Measurements from ENCODE around the gene OVOL3.
"Not testable (repeated sequence)": the region's sequence is repeated elsewhere in the genome, so short reads cannot be mapped to it uniquely, and the experiment has no call there.

OVOL3 gene

DNA sequence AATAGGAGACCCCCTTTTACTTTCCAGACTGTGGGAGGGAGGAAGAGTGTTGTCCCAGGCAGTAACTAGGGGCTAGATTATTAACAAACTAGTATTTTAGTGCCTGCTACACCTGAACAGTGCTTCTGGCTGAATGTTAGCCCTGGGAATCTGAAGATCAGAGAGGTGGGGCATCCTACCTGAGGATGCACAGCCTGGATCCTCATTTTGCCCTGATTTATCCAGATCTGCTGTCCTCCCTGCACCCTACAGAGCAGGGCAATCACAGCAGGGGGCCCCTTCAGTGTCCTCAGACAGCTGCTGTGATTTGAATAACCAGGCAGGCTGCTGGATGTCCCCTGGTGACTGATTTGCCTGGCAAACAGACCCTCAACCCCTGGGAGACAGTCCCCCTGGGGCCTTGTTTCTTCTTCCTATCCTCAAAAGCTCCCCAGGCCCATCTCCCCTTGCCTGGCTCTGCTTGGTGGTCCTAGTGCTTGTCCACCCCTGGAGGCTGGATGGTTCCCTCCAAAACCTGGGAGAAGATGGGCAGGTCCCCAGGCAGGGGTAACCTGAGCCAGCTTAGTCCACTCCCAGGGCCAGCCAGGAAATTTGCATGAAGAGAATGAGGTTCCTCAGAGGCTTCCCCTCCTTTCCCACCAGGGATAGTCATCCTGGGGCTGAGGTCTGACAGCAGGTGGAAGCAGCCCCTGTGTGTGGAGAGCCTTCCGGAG is at the start of gene OVOL3:
TSS of gene OVOL3 (plus strand) at position 657 of the 713 bp plus-strand sequence. CDS start 60 bp downstream, outside the sequence.
- no peak for DNase-seq (ENCODE audit: low read depth in 2 of 2)

DNA sequence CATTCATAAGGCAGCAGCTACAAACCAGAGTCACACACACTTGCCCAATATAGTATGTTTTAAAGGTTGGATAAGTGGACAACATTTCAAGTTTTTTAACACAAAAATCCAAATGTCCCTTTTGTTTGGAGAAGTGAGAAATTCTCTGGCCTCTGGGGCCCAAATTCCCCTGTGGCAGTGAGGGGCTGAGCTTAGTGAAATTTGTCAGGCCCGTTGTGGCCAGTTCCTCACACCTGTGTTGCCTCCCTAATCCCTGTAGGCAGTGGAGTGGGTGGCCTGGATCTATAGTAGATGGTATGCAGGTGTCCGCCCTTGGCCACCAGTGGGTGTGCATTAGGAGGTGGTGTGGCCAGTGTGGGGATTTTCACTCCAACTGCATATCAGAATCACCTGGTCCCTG is 49.6 kb upstream of the OVOL3 start:
- DNase-seq (ENCODE audit: low read depth in 2 of 2), result no peak

DNA sequence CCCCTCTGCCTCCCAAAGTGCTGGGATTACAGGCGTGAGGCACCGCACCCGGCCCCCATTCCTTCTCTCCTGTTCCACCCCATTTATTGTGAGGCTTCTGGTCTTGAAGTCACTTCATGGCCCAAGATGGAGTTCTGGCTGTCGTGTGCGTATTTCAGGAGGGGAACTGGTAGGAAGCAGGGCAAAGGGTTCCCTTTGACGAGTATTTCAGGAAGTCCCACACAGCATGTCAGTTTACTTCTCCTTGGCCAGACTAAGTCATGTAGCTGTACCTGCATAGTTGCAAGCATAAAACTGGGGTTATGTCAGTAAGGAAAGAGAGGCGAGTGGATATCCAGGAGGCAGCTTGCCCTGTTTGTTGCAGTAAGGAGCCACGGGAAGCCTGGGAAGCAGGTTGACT is 46.1 kb upstream of the OVOL3 start:
- no peak for DNase-seq (ENCODE audit: low read depth in 2 of 2)

DNA sequence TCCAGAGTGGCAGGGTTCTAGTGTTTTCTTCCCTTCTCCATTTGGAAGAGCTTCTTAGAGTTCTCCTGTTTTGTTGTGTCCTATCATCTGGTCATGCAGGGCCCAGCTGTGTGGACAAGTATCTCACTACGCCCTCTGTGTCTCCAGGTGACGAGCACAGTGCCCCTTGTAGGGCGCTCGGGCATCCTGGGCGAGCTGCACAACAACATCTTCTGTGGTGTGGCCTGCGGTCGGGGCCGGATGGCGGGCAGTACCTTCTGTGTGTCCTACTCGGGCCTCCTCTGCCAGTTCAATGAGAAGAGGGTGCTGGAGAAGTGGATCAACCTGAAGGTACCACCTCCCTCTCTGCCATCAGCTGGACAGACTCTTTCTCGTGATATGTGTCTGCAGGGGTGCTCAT is 43.3 kb upstream of the OVOL3 start:
- no peak for DNase-seq (ENCODE audit: low read depth in 2 of 2)

DNA sequence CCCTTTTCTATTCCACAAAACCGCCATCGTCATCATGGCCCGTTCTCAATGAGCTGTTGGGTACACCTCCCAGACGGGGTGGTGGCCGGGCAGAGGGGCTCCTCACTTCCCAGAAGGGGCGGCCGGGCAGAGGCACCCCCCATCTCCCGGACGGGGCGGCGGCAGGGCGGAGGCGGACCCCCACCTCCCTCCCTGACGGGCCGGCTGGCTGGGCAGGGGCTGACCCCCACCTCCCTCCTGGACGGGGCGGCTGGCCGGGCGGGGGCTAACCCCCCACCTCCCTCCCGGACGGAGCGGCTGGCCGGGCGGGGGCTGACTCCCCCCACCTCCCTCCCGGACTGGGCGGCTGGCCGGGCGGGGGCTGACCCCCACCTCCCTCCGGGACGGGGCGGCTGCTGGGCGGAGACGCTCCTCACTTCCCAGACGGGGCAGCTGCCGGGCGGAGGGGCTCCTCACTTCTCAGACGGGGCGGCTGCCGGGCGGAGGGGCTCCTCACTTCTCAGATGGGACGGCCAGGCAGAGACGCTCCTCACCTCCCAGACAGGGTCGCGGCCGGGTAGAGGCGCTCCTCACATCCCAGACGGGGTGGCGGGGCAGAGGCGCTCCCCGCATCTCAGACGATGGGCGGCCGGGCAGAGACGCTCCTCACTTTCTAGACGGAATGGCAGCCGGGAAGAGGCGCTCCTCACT is 42.0 kb upstream of the OVOL3 start:
- not testable (repeated sequence) for DNase-seq (ENCODE audit: low read depth in 2 of 2)

DNA sequence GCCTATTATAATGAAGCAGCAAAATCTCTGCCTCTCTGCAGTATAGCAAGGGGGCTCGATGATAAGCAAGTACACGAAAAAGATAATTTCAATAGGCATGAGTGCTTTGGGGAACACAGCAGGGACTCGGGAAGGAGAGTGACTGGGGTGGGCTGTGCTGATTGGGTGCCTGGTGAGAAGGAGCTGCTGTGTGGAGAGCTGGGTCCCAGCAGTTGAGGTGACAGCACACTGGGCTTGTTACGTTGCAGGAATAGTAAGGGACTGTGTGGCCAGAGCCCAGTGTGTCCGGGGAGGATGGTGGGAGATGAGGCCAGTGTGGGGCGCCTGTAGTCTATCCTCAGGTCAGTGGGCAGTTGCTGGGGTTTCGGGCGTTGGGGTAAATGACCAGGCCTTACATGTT is 38.9 kb upstream of the OVOL3 start:
- no peak for DNase-seq (ENCODE audit: low read depth in 2 of 2)

DNA sequence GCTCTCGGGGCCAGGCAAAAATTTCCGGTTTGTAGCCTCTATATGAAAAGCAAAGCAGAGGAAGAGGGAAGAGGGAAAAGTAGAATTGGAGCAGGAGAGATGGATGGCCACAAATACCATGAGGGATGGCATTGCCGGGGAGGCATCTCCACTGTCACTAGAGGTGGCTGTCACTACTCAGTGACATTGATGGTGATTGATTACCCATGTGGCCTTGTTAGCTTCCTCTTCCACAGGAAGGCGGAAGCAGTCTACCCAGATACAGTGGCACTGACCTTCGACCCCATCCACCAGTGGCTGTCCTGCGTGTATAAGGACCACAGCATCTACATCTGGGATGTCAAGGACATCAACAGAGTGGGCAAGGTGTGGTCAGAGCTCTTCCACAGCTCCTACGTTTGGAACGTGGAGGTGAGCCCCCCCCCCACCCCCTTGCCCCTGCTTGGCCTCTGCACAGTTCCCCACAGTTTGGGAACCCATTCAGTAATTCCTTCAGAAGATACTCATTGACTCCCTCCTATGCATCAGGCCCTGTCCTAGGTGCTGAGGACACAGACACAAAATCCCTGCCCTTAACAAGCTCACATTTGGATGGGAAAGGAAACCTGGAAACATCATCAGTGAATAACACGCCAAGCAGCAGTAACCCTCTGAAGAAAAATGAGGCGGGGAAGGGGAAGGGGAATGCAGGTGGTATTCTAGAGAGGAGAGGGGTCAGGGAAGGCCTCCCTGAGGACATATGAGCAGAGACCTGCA is 37.6 kb upstream of the OVOL3 start:
- no peak for DNase-seq (ENCODE audit: low read depth in 2 of 2)

DNA sequence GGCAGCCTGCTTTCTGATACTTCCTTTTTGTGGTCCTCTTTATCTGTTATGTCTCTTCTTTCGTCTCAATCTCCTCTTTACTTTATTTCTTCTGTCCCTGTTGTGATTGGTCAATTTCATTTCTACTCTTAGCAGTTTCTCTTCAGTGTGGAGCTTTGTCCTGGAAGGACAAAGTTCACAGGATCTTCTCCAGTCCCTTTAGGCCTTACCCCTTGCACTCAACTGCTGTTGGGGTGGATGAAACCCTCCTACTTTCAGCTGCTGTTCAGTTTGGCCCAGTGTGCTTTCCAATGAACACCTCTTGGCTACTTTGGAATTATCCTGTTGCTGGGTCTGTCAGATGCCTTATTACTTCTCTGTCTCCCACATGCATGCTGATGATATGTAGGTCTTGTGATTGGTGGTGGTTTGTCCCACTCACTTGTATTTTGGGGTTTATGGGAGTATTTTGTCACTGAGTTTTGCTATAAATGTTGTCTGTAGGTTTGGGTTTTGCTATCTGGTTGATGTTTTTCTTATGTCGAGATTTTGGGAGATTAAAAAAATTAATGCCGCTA is 31.5 kb upstream of the OVOL3 start:
- no peak for DNase-seq (ENCODE audit: low read depth in 2 of 2)

DNA sequence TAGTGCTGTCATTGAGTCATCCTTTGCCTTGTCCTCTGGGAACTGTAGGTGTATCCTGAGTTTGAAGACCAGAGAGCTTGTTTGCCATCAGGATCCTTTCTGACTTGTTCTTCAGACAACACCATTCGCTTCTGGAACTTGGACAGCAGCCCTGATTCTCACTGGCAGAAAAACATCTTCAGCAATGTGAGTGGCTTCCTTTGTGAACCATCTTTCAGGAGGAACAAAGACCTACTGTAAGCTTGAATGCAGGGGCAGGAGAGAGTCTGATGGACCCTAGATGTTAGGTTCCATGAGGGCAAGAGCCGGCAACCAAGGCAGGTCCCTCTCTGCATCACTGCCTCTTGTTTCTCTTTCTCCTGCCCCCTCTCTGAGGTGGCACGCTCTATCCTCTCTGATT is 29.6 kb upstream of the OVOL3 start:
- no peak for DNase-seq (ENCODE audit: low read depth in 2 of 2)

DNA sequence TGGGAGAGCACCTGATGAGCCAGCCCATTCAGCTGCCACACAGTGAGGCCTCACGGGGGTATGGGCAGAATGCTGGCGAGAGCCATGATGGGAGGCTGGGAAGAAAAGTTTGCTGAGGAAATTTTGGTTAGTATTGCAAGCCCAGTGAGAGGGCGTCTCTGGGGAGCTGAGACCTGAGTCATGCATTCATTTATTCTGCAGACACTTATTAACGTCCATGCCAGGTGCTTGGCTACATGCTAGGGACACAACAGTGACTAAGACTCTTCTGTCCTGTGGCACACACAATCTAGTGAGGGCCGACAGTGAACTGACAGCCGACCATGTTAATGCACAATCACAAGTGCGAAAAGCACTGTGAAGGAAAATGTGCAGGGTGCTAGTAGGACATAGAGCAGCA is 29.0 kb upstream of the OVOL3 start:
- no peak for DNase-seq (ENCODE audit: low read depth in 2 of 2)

DNA sequence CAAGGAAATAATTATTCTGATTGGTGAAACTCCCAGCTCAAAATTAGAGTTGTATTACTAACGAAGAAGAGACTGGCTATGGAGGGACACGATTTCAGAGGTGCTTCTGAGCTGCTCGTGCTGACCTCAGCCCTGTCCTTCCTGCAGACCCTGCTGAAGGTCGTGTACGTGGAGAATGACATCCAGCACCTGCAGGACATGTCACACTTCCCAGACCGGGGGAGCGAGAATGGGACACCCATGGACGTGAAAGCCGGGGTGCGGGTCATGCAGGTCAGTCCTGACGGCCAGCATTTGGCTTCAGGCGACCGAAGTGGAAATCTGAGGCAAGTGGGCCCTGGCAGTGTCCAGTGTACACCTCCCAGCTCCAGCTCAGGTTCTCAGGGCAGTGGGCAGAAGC is 28.0 kb upstream of the OVOL3 start:
- DNase-seq (ENCODE audit: low read depth in 2 of 2), result no peak

DNA sequence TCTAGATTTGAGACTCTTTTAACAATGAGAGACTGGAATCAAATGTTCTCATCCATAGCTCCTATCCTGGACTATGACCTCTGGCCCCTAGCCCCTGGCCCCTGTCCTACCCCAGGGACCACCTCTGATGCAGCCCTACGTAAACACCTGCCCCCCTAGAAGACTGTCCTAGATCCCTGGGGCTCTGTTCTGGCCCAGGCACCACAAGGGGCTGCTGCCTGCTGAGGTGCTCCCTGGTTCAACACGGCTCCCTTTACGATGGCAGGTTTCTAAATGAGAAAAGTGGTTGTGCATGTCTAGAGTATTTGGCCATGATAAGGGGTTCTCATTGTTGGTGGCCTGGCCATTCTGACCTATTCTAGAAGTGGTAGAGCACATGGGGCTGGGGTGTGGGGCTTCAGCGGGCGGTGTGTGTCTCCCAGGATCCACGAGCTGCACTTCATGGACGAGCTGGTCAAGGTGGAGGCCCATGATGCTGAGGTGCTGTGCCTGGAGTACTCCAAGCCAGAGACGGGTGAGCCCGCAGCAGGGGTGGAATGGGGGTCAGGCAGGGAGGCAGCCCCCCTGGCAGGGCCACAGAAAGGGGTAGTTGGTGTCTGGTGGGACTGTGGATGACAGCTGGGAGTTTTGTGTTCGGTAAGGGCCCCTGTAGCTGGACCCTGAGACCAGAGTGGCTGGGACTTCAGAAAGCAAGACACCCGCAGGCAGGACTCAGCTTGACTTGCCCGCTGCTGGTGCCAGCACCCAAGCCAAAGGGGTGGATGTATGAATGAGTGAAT is 26.5 kb upstream of the OVOL3 start:
- no peak for DNase-seq (ENCODE audit: low read depth in 2 of 2)

DNA sequence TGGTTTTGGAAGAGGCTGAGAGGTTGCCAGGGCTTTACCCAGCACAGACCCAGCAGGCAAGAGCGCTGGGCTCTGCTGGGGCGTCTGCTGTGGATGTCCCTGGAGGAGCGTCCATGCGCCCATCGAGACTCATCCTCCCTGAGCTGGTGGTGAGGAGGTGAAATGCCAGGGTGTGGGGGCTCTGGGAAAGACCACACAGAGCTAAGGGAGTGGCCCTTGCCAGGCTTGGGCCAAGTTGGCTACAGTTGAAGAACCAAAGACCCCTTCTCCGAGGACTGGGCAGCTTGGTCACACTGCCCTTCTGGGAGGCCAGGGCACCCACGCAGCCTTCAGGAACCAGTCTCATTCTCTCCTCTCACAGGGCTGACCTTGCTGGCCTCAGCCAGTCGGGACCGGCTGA is 24.6 kb upstream of the OVOL3 start:
- DNase-seq (ENCODE audit: low read depth in 2 of 2), result no peak

DNA sequence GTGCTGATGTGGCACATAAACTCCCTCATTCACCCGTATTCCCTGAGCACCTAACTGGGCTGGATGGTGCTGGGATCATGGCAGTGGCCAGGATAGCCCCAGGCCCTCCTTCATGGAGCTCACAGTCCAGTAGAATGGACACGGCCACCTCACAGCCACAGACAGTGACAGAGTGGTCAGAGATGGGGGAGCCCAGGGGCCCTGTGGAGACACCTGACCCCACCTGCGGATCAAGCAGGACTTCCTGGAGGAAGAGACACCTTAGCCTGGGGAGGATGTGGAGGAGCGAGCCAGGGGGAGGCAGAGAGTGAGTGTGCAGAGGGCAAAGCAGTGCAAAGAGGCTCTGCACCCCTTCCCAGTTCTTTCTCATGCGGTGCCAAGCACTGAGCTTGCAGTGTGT is 21.1 kb upstream of the OVOL3 start:
- no peak for DNase-seq (ENCODE audit: low read depth in 2 of 2)

DNA sequence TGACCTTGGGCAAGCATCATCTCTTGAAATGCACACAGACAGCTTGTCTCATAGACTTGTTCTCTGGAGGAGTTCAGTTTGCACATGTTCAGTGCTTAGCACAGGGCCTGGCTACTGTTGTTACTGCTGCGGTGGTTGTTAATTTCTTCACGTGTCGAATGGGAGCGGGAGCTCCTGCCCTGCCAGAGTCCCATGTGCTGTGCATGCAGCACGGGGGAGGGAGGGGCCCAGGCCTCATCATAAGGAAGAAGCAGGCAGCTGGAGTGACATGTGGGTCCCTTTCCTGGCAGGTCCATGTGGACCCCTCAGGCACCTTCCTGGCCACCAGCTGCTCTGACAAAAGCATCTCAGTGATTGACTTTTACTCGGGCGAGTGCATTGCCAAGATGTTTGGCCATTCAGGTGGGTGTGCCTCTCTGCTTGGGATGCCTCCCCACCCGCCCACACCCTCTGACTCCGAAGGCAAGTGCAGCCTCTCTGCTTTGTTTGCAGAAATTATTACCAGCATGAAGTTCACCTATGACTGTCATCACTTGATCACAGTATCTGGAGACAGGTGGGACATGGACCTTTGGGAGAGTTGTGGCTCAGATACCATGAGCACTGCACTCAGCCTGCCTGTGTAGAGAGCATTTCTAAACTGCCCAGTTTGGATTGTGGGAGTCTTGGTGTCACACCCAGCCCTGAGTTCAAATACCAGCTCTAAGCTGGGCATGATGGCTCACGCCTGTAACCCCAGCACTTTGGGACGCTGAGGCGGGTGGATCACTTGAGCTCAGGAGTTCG is 19.8 kb upstream of the OVOL3 start:
- no peak for DNase-seq (ENCODE audit: low read depth in 2 of 2)

DNA sequence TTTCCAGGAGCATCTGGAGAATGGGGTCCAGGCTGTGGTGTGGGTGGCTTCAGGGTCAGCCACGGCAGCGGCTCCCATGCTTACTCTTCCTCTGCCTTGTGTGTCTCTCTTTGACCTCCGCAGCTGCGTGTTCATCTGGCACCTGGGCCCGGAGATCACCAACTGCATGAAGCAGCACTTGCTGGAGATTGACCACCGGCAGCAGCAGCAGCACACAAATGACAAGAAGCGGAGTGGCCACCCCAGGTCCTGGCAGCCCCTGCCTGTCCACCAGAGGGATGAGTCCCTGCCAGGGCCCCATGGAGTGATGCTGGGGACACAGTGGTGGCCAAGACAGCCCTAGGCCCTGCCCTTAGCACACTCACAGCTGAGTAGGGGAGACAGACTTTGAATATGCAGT is 18.4 kb upstream of the OVOL3 start:
- no peak for DNase-seq (ENCODE audit: low read depth in 2 of 2)

DNA sequence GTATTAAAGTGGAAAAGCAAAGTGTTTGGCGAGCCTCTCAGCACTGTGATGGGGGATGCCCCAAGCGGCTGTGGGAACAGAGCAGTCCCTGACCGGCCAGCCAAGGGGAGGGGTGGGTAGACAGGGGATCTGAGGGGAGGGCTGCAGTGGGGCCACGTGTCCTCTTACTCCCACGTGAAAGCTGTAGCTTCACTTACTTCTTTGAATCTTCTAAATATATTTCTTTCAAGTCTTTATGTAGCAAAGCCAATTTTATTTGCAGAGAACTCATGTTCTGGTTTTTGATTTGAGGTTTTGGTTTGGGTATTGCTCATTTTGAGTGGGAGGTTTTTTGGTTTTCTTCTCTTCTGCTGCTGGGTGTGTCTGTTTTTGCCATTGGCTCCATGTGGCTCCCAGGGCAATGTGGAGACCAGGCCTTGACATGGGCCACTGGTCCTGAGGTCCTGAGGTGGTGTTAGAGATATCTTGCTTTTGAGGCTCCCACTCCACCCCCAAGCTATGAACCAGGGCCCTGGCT is 17.7 kb upstream of the OVOL3 start:
- no peak for DNase-seq (ENCODE audit: low read depth in 2 of 2)

DNA sequence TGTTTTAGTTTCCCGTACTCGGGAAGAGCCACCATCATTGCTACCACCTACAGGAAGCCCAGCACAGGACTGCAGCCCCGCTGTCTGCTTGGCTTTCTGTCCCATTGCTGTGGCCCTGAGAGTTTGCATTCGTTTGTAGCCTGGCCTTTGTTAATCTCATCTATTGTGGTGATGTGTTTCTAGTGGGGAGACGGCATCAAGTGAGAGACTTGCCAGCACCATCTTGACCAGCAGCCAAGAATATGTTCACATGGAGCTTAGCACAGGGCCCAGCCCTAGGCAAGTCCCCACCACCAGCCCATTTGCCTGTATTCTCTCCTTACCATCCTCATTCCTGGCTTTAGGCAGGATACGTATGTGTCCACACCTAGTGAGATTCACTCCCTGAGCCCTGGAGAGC is 17.3 kb upstream of the OVOL3 start:
- no peak for DNase-seq (ENCODE audit: low read depth in 2 of 2)

DNA sequence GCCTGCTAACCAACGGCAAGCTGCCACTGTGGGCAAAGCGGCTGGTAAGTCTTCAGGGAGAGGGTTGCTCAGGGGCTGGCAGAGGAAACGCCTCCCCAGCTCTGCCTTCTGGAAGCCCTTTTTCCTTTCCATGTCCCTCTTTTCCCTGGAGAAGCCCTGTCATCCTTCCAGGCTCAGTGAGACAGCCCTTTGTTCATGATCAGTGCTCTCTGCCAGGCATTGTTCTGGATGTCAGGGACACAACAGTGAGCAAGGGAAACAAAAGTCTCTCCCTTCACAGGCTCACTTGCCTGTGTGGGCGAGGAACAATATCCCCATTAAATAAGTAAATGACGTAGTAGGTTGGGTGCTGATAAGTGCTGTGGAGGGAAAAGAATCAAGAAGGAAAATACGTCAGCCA is 13.9 kb upstream of the OVOL3 start:
- no peak for DNase-seq (ENCODE audit: low read depth in 2 of 2)

DNA sequence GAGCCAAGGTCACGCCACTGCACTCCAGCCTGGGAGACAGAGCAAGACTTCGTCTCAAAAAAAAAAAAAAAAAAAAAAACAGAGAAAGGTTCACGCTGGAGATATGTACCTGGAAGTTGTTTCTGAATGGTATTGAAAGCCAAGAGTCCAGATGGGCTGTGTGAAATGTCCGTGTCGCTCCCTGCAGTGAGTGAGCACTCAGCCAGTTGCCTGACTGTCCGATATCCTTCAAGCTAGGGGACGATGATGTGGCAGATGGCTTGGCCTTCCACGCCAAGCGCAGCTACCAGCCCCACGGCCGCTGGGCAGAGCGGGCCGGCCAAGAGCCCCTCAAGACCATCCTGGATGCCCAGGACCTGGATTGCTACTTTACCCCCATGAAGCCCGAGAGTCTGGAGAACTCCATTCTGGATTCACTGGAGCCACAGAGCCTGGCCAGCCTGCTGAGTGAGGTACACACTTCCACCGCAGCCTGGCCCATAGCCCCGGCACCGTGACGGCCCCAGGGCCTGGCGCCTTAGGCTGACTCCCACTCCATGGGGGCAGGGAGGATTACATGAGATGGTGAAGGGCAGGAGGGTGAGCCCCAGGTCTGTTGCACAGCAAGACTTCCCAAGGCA is 11.7 kb upstream of the OVOL3 start:
- DNase-seq (ENCODE audit: low read depth in 2 of 2), result no peak

Measured in stimulated activated CD4-positive, alpha-beta T cell treated with anti-CD3 and anti-CD28 coated beads, Interleukin-12 subunit alpha, Interleukin-12 subunit beta, amount 100 ng/mL, for 24 hours (primary cell).